Thyroid gland (tissue), 4 donors: ENCODE results near the gene MKI67.

ENCODE experiments used
- POLR2A ChIP-seq, 2 donors: fragments of 450-650 bp; IDR thresholded peaks; one replicate each; pipeline ENCODE4 v1.6.1; 2017; ENCODE audit warnings: antibody characterized with exemption in 2 of 2, mild to moderate bottlenecking in 2 of 2, moderate library complexity in 1 of 2
- TF ChIP-seq, protein P1 (sequence below), 6 experiments: fragments of 200-600 bp in 3 of 6; fragments of 450-650 bp in 3 of 6; sonication (generic) in 3 of 6; IDR thresholded peaks; one replicate each; pipeline ENCODE4 v1.5.1; 2016 to 2019; ENCODE audit warnings: antibody characterized with exemption in 6 of 6, mild to moderate bottlenecking in 2 of 6, inconsistent platforms in 1 of 6, moderate library complexity in 1 of 6

DNA sequence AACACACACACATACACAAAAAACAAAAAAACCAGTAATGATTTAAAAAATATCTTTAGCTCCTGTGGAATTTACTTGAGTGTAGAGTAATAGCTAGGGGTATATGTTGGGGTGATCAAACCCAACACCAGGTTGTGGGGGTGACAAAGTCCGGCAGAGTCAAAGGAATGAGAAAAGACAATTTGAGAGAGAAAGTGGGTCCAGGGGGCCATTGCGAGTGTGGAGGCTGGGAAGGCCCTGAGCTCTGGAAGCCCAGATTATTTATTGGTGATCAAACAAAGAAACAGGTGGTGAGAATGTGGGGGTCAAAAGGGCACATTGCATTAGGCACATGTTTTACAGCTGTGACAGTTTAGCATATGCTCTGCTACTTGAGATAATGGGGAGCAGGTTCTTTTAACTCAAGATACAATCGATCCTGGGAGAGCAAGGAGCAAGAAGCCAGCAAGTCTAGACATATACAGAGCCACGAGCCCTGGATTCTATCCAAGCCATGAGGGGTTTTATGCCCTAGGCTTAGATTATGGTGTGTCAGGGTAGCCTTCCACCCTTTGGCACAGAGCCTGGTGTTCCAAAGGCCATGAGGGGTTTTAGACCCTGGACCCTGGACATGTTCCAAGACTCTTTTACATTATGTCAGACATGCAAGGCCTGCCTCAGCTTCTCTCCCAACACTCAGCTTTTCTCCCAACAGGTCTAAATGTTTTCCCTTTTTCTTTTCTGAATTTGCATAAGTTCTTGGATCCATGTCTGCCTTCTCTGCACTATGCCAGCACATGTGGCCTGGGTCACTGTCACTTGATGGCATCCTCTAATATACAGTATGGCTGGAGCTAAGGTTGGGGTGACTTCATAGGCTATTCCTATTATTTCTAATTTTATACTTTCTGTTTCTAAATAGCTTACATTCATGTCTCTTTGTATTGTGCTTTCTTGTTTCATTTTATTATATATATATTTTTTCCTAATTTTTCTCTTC, 48.6 kb upstream of the MKI67 start:
- TF ChIP-seq, protein P1, sequence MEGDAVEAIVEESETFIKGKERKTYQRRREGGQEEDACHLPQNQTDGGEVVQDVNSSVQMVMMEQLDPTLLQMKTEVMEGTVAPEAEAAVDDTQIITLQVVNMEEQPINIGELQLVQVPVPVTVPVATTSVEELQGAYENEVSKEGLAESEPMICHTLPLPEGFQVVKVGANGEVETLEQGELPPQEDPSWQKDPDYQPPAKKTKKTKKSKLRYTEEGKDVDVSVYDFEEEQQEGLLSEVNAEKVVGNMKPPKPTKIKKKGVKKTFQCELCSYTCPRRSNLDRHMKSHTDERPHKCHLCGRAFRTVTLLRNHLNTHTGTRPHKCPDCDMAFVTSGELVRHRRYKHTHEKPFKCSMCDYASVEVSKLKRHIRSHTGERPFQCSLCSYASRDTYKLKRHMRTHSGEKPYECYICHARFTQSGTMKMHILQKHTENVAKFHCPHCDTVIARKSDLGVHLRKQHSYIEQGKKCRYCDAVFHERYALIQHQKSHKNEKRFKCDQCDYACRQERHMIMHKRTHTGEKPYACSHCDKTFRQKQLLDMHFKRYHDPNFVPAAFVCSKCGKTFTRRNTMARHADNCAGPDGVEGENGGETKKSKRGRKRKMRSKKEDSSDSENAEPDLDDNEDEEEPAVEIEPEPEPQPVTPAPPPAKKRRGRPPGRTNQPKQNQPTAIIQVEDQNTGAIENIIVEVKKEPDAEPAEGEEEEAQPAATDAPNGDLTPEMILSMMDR (IDR thresholded peaks at IDR 0.05), result no peak
- TF ChIP-seq POLR2A (IDR thresholded peaks at IDR 0.05), result no peak
